OCI-LY7 (cell line): ENCODE data around the gene LRP1B. TPM values are rescaled to one million over a fixed set of nuclear protein-coding genes. Genes with fewer than 3 reads are reported as not detected.

Experiments used
- BruUV-seq: library from RNA; stranded (reverse); fragments of 400-500 nt; replicated peaks from 2 replicates; lab custom pipeline; 2021; lab: Mats Ljungman, UMichigan
- CTCF ChIA-PET: fragments of 300-600 bp; sonication (Branson Sonifier 250); formaldehyde crosslinking; loops from one replicate; lab custom pipeline; 2022; ENCODE audit warnings: antibody characterized with exemption; ENCODE audit not compliant: unreplicated experiment; lab: Charles Lee
- POLR2A ChIA-PET: fragments of 300-600 bp; sonication (Branson Sonifier 250); formaldehyde crosslinking; loops from one replicate; lab custom pipeline; 2022; ENCODE audit warnings: antibody characterized with exemption; lab: Charles Lee
- DNase-seq: peaks from one replicate; pipeline ENCODE4 v3.0.0-alpha.2; 2015; ENCODE audit warnings: low spot score
- H2AFZ ChIP-seq: fragments of 200-600 bp; sonication (generic), shearing (Covaris generic); 2 replicates; pipeline ENCODE4 v1.6.1; 2014; ENCODE audit warnings: mild to moderate bottlenecking, antibody characterized with exemption, low read length, moderate library complexity
- H3K27ac ChIP-seq: fragments of 200-600 bp; sonication (generic); 2 replicates; pipeline ENCODE4 v1.5.1; 2014; ENCODE audit warnings: mixed run types, low read depth, mild to moderate bottlenecking, moderate library complexity, low read length, inconsistent platforms; ENCODE audit not compliant: poor library complexity, severe bottlenecking
- H3K36me3 ChIP-seq: fragments of 200-600 bp; sonication (generic); 2 replicates; pipeline ENCODE4 v1.6.1; 2014; ENCODE audit warnings: mild to moderate bottlenecking, antibody characterized with exemption, low read length, moderate library complexity, mixed read lengths; ENCODE audit not compliant: insufficient read depth
- H3K4me1 ChIP-seq: fragments of 200-600 bp; sonication (generic); 2 replicates; pipeline ENCODE4 v1.5.1; 2014; ENCODE audit warnings: mild to moderate bottlenecking, low read length; ENCODE audit not compliant: insufficient read depth, poor library complexity, severe bottlenecking
- H3K4me2 ChIP-seq: fragments of 200-600 bp; sonication (generic); 2 replicates; pipeline ENCODE4 v1.6.1; 2014; ENCODE audit warnings: mild to moderate bottlenecking, low read length
- H3K4me3 ChIP-seq: fragments of 200-600 bp; sonication (generic); 2 replicates; pipeline ENCODE4 v1.5.1; 2014; ENCODE audit warnings: mild to moderate bottlenecking, low read depth, low read length; ENCODE audit not compliant: poor library complexity, severe bottlenecking
- H3K79me2 ChIP-seq: fragments of 200-600 bp; sonication (generic); 2 replicates; pipeline ENCODE4 v1.6.1; 2016; ENCODE audit warnings: low read depth, mild to moderate bottlenecking, low read length, moderate library complexity, mixed read lengths; ENCODE audit not compliant: insufficient read depth
- H3K9me2 ChIP-seq: fragments of 200-600 bp; sonication (generic); 2 replicates; pipeline ENCODE4 v1.6.1; 2016; ENCODE audit warnings: mild to moderate bottlenecking, low read length, mixed read lengths; ENCODE audit not compliant: insufficient read depth
- H3K9me3 ChIP-seq: fragments of 200-600 bp; sonication (generic); 2 replicates; pipeline ENCODE4 v1.6.1; 2014; ENCODE audit warnings: mild to moderate bottlenecking, mixed run types, low read length, mixed read lengths
- H4K20me1 ChIP-seq: fragments of 200-600 bp; sonication (generic); 2 replicates; pipeline ENCODE4 v1.6.1; 2014; ENCODE audit warnings: mild to moderate bottlenecking, antibody characterized with exemption, low read length, moderate library complexity, mixed read lengths; ENCODE audit not compliant: insufficient read depth
- CTCF ChIP-seq: fragments of 200-600 bp; sonication (generic); conservative IDR thresholded peaks from 2 replicates; pipeline ENCODE4 v1.5.1; 2014; ENCODE audit warnings: mild to moderate bottlenecking, antibody characterized with exemption, low read length, moderate library complexity, mixed read lengths
- EZH2phosphoT487 ChIP-seq: fragments of 200-600 bp; sonication (generic); IDR thresholded peaks from 2 replicates; pipeline ENCODE4 v1.6.1; 2018; ENCODE audit warnings: low read depth, borderline replicate concordance, mild to moderate bottlenecking, mixed run types, antibody characterized with exemption, low read length, moderate library complexity, mixed read lengths
- intact Hi-C: fragments of 100-400 bp; cut with micrococcal nuclease; formaldehyde crosslinking; loops from one replicate; pipeline ENCODE4 v1.10.0; 2022; ENCODE audit not compliant: unreplicated experiment
- total RNA-seq, 2 experiments: library from RNA; depleted of rRNA in 1 of 2; stranded (reverse); fragments of >200 nt in 1 of 2; shearing (Covaris generic) in 1 of 2; gene quantifications; 2 replicates each; pipeline ENCODE4 v1.2.3, GENCODE V29; 2014 to 2022

The LRP1B gene
- total RNA-seq, 2 experiments from 2014 or later = not detected

GRCh38 chr2:142082368-142082767 is 48.4 kb downstream of the LRP1B start:
- POLR2A ChIA-PET = no interaction called here
- BruUV-seq = no TSS peak
- H3K4me2 ChIP-seq = no peak overlapping the region
- CTCF ChIA-PET = no interaction called here
- H3K27ac ChIP-seq = no peak overlapping the region
- intact Hi-C loops = no loop called here
- no peaks in the 10 kb centered on the region for H4K20me1 ChIP-seq
- no peaks in the 10 kb centered on the region for H3K79me2 ChIP-seq
- H3K9me3 ChIP-seq = no peaks in the 10 kb centered on the region
- no peaks in the 10 kb centered on the region for H3K36me3 ChIP-seq
- TF ChIP-seq CTCF (no peak), EZH2phosphoT487 (no peak)
- H2AFZ ChIP-seq = no peak overlapping the region
- DNase-seq = no peak
- H3K4me1 ChIP-seq = no peaks in the 10 kb centered on the region
- no peak overlapping the region for H3K4me3 ChIP-seq
- no peaks in the 10 kb centered on the region for H3K9me2 ChIP-seq

GRCh38 chr2:142076317-142076716 is 54.5 kb downstream of the LRP1B start:
- H2AFZ ChIP-seq = no peak overlapping the region; the same call in 1 of the 2 replicates
- POLR2A ChIA-PET = no interaction called here
- CTCF ChIA-PET = no interaction called here

More at GRCh38 chr2:142076317-142076716, 54.5 kb downstream of the LRP1B start:
- BruUV-seq = no TSS peak
- no peaks in the 10 kb centered on the region for H3K4me1 ChIP-seq
- H3K9me3 ChIP-seq = no peaks in the 10 kb centered on the region
- TF ChIP-seq EZH2phosphoT487 (no peak), CTCF (no peak)
- no peaks in the 10 kb centered on the region for H3K79me2 ChIP-seq
- H3K4me3 ChIP-seq = no peak overlapping the region
- intact Hi-C loops = no loop called here
- no peak for DNase-seq
- H4K20me1 ChIP-seq = no peaks in the 10 kb centered on the region
- H3K27ac ChIP-seq = no peak overlapping the region
- H3K4me2 ChIP-seq = no peak overlapping the region
- no peaks in the 10 kb centered on the region for H3K36me3 ChIP-seq
- H3K9me2 ChIP-seq = no peaks in the 10 kb centered on the region
